Hindlimb muscle (tissue), 1 donor: Measurements from ENCODE around the gene FOSB. TPM values are rescaled to one million over a fixed set of nuclear protein-coding genes. Genes with fewer than 3 reads are reported as not detected.

Experiments used
- DNase-seq: peaks from one replicate; pipeline ENCODE4 v3.0.0-alpha.2; 2013
- polyA plus RNA-seq: library from polyadenylated mRNA; unstranded; fragments of 120-200 nt; gene quantifications from one replicate; pipeline ENCODE4 v1.2.1, GENCODE V29; 2013; ENCODE audit not compliant: insufficient read length

Gene FOSB
- polyA plus RNA-seq, 1 donor, result 49.7 TPM

GRCh38 chr19:45469132-45469944 is 1.5 kb downstream of the FOSB start:
- peak; percentile 95 for DNase-seq

DNA sequence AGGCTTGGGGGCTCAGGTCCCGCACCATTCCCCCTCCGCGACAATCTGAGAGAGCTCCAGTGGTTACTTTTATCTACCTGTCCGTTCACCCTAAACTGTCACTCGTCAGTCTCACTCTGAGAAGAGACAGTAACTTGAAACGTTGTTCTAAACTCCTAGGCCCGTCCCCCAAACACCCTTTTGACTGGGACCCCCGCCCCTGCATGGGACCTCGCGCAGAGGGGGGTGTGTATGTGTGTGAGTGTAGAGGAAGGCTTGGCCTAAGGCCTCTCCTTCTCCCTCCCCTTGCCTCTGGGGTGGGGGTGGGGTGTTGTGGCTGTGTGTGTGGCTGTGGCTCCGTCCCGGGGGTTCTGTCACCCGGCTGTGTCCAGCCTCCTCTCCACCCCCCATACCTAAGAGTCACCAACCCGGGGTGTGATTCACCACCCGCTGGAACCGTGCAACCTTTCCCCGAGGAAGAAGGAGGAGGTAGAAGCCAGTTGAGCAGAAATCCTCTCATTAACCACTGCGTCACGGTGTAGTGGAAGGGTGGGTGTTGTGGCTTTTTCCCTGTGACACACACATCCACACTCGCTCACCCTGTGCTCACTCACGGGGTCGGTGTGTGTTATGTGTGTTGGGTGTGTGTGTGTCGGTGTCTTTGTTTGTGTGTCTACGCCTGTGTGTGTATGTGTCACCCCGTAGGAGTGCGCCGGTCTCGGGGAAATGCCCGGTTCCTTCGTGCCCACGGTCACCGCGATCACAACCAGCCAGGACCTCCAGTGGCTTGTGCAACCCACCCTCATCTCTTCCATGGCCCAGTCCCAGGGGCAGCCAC is 2.4 kb downstream of the FOSB start:
- DNase-seq, result no peak

GRCh38 chr19:45470762-45471081 is 2.9 kb downstream of the FOSB start:
- DNase-seq, result no peak

DNA sequence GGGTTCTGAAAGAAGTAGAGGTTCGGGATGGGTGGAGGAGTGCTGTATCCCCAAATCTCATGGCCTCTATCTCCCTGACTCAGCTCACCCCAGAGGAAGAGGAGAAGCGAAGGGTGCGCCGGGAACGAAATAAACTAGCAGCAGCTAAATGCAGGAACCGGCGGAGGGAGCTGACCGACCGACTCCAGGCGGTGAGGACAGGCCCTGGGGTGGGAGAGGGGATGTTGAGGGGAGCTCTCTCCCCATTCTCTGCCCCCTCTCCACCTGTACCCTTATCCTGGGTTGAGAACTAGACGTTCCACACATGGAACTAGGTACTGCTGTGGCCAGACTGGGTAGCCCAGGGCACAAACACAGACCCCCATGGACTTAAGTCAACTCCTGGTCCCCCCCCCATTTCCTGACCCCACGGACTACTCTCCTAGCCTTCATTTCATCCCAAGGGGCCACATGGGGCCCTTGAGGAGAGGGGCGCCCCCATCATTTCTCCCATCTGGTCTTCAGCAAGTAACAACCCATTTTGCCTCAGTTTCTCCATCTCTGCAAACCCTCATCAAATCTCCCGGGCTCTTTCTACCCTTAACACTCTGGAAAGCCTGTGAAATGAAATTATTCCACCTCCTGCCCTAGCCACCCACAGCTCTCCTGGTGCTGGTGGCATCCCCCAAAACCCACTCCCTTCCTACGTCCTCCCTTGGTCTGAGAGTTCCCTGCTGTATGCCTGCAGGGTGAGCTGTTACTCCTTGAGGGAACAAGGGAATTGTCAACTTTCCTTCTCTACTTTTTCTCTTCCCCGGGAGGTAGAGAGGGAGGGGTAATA is 3.5 kb downstream of the FOSB start:
- no peak for DNase-seq

GRCh38 chr19:45471931-45472562 is 4.3 kb downstream of the FOSB start:
- no peak for DNase-seq

DNA sequence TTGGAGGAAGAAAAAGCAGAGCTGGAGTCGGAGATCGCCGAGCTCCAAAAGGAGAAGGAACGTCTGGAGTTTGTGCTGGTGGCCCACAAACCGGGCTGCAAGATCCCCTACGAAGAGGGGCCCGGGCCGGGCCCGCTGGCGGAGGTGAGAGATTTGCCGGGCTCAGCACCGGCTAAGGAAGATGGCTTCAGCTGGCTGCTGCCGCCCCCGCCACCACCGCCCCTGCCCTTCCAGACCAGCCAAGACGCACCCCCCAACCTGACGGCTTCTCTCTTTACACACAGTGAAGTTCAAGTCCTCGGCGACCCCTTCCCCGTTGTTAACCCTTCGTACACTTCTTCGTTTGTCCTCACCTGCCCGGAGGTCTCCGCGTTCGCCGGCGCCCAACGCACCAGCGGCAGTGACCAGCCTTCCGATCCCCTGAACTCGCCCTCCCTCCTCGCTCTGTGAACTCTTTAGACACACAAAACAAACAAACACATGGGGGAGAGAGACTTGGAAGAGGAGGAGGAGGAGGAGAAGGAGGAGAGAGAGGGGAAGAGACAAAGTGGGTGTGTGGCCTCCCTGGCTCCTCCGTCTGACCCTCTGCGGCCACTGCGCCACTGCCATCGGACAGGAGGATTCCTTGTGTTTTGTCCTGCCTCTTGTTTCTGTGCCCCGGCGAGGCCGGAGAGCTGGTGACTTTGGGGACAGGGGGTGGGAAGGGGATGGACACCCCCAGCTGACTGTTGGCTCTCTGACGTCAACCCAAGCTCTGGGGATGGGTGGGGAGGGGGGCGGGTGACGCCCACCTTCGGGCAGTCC is 5.0 kb downstream of the FOSB start:
- DNase-seq, result no peak

- DNase-seq, result no peak
Observed at GRCh38 chr19:45473367-45473681, 5.5 kb downstream of the FOSB start.

DNA sequence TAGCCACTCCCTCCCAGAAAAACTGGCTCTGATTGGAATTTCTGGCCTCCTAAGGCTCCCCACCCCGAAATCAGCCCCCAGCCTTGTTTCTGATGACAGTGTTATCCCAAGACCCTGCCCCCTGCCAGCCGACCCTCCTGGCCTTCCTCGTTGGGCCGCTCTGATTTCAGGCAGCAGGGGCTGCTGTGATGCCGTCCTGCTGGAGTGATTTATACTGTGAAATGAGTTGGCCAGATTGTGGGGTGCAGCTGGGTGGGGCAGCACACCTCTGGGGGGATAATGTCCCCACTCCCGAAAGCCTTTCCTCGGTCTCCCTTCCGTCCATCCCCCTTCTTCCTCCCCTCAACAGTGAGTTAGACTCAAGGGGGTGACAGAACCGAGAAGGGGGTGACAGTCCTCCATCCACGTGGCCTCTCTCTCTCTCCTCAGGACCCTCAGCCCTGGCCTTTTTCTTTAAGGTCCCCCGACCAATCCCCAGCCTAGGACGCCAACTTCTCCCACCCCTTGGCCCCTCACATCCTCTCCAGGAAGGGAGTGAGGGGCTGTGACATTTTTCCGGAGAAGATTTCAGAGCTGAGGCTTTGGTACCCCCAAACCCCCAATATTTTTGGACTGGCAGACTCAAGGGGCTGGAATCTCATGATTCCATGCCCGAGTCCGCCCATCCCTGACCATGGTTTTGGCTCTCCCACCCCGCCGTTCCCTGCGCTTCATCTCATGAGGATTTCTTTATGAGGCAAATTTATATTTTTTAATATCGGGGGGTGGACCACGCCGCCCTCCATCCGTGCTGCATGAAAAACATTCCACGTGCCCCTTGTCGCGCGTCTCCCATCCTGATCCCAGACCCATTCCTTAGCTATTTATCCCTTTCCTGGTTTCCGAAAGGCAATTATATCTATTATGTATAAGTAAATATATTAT is 6.1 kb downstream of the FOSB start:
- no peak for DNase-seq

DNA sequence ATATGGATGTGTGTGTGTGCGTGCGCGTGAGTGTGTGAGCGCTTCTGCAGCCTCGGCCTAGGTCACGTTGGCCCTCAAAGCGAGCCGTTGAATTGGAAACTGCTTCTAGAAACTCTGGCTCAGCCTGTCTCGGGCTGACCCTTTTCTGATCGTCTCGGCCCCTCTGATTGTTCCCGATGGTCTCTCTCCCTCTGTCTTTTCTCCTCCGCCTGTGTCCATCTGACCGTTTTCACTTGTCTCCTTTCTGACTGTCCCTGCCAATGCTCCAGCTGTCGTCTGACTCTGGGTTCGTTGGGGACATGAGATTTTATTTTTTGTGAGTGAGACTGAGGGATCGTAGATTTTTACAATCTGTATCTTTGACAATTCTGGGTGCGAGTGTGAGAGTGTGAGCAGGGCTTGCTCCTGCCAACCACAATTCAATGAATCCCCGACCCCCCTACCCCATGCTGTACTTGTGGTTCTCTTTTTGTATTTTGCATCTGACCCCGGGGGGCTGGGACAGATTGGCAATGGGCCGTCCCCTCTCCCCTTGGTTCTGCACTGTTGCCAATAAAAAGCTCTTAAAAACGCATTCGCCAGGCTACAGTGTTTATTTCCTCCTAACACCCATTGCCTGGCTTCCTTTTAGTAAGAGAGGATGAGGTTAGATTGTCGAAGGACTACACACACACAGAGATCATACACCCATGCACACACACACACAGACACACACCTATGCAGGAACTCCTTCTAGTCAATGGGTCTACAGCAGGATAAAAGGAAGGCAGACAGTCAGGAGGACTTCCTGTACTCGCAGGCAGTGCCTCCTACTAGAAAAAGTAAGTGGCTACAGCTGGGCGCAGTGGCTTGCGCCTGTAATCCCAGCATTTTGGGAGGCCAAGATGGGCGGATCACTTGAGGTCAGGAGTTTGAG is 7.1 kb downstream of the FOSB start:
- no peak for DNase-seq

DNA sequence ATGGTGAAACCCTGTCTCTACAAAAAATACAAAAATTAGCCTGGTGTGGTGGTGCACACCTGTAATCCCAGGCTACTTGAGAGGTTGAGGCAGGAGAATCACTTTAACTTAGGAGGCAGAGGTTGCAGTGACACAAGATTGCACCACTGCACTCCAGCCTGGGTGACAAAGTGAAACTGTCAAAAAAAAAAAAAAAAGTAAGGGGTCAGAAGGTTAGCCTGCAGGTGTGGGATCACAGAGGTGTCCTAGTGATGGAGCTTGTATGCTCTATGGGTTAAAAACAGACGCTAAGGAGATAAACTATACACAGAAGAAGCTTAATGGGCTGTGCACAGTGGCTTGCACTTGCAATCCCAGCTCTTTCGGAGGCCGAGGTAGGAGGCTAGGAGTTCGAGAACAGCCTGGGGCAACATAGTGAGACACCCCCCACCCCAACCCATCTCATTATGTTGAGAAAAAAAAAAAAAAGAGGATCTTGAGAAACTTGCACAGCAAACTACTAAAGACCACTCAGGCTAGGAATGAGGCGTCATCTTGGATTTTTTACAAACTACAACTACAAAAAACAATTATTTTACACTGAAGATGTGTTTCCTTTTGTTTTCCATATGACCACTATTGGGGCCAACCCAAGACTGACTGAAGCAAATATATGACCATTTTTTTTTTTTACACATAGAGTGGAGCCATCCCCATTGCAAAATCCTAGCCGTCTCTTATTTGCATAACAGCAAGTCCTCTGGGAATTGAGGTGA is 7.9 kb downstream of the FOSB start:
- DNase-seq, result no peak

DNA sequence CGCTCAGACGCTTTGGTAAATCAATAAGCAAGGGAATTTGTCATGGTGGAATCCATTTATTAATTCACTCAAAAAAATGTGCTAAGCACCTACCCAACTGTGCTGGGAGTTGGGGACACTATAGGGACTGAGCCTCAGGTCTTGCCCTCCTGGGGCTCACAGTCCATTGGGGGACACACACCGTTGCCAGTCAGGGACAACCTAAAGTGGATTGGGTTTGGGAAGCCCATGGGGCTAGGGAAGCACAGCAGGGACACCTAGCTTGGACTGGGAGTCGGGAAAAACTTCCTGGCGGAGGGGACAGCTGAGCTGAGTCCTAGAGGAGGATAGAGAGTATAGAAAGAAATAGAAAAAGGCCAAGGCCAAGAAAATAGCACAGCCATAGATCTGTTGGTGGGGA is 8.5 kb downstream of the FOSB start:
- DNase-seq, result no peak

- DNase-seq, result no peak
Observed at GRCh38 chr19:45477186-45477585, 9.4 kb downstream of the FOSB start.

DNA sequence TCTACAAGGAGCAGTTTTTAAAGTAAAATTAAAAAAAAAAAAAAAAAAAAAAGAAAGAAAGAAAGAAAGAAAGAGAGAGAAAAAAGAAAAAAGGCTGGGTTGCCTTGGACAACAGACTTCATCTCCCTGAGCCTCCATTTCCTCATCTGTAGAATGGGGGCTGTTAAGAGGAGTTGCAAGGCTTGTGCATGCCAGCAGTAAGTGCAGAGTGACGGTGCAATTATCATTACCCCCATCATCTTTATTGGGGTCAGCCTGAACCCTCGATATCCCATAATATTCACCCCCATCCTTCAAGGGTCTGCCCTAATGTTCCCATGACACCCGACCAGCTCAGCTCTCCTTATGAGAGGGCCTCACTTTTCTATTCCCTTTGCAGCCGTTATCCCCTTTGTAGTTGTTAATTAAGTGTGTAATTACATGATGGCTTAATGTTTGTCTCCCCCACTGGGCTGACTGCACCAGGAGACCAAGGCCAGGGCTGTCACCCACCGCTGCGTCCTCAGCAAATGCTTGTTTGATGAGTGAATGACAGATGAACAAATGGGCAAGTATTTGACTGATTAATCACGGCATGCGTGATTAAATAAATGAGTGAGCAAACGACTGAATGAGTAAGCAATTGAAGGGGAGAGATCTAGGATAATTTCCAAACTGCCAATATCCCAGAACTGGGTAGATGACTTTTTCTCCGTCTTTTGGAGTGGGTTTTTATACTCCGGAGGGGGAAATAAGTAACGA is 10.1 kb downstream of the FOSB start:
- DNase-seq, result no peak

DNA sequence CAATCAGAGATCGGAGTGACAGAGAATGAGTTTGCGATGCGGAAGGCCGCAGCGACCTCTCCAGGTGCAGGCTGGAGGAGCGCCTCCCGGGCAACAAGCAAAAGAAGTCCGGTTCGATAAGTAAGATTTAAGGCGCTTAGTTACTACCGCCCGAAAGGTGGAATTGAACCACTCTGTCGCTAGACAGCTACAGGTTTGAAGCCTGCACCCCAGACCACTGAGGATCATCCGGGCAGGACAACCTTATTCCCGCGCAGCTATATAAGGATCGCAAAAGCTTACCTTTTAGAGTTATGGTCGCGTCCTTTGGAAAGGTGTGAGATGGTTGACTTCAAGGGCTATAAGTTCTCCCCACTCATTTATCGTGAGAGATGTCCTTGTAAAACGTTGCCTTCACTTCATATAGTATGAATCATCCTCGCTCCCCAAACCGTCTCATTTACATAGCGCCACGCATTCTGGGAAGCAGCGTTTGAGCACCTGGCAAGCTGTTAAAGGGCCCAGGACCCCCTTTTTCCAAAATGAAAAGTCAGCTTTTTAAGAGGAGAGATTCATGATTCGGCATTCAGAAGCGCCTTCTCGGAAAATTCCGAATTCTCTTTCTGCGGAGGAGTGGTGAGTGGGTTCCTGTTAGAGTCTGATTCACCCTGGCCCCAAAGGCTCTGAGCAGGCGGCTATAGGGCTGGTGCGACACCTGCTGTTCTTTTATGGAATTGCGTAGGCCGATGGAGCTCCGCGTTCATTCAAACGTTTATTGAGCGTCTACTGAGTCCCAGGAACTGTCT is 10.8 kb downstream of the FOSB start:
- DNase-seq, result peak; percentile 87

DNA sequence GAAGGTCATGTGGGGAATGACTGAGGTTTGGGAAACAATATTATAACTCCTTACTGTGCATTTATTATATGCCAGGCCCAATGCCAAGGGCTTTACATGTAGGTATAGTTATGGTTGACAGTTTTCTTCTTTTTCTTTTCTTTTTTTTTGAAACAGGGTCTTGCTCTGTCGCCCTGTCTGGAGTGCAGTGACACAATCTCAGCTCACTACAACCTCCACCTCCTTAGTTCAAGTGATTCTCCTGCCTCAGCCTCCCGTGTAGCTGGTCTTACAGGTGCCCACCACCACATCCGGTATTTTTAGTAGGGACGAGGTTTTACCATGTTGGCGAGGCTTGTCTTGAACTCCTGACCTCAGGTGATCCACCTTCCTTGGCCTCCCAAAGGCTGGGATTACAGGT is 15.2 kb downstream of the FOSB start:
- no peak for DNase-seq

- no peak for DNase-seq
Observed at GRCh38 chr19:45484273-45484945, 16.6 kb downstream of the FOSB start.
